ENCODE results near the gene COL11A2. TPM values are rescaled to one million over a fixed set of nuclear protein-coding genes. Genes with fewer than 3 reads are reported as not detected.

COL11A2 gene
- total RNA-seq, 1 donor from 2014 or later = 3.8 TPM

DNA sequence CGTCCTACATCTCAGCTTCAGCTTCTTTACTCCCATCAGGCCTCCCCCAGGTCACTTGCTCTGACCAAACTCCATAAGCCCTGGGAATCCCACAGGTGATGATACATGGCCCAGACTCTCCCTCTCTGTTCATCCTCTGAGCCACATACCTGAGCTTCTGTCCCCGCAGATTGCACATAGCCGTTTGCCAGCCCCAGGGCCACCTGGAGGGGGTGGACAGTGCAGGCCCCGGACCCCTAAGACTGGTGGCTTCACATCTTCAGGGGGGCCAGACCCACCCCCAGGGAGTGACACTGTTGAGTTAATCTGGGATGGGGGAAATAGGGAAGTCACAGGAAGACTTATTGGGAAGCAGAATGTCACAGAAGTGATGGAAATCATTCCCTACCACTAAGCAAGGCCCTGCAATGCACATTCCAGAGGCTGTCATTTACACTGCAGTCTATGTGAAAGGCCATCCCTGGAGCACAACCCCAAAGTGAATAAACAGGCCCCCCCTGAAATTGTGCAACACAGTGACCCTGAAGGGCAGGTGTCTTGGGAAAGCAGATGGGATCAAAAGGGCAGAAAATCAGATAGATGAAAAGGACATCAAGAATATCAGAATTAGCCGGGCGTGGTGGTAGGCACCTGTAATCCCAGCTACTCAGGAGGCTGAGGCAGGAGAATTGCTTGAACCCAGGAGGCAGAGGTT, 6.0 kb upstream of the COL11A2 start:
- H3K27ac Mint-ChIP-seq (ENCODE audit: unreplicated experiment) = no peak overlapping the region
- H3K4me3 Mint-ChIP-seq (ENCODE audit: unreplicated experiment) = peak overlapping the region; percentile 89

DNA sequence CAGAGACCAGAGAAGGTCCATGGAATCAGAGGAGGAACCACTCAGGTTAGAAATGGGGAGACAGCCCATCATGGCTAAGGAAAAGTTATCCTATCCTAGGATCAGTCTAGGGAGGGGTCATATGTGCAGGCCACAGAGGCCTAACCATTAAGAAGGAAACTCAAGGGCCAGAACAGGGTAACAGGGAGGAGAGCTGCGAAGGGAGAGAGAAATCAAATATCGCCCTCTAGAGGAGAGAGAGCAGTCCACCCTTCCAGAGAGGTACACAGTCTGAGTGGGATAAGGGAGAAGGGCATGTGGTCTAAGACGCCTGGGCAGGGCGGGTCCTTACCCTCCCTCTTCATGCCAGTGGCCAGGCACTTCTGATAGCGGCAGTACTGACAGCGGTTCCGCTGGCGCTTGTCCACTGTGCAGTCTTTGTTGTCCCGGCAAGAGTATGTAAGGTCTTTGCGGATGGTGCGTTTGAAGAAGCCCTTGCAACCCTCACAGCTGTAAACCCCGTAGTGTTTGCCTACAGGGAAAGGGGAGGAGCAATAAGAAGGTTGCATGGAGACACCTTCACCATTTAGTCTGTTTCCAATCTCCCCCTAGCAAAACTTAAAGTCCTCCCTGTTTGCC, 5.3 kb upstream of the COL11A2 start:
- H3K9me3 Mint-ChIP-seq (ENCODE audit: unreplicated experiment) = peaks cover 15% of the 10 kb centered on the region
- peaks cover 19% of the 10 kb centered on the region for H3K4me1 Mint-ChIP-seq (ENCODE audit: low read depth, unreplicated experiment)
- DNase-seq = no peak
- H3K27ac Mint-ChIP-seq (ENCODE audit: unreplicated experiment) = no peak overlapping the region
- no peaks in the 10 kb centered on the region for H3K36me3 Mint-ChIP-seq (ENCODE audit: unreplicated experiment)
- peaks cover 10% of the 10 kb centered on the region for H3K27me3 Mint-ChIP-seq (ENCODE audit: unreplicated experiment)
- peak overlapping the region; percentile 68 for H3K4me3 Mint-ChIP-seq (ENCODE audit: unreplicated experiment)
- TF ChIP-seq, protein P1, sequence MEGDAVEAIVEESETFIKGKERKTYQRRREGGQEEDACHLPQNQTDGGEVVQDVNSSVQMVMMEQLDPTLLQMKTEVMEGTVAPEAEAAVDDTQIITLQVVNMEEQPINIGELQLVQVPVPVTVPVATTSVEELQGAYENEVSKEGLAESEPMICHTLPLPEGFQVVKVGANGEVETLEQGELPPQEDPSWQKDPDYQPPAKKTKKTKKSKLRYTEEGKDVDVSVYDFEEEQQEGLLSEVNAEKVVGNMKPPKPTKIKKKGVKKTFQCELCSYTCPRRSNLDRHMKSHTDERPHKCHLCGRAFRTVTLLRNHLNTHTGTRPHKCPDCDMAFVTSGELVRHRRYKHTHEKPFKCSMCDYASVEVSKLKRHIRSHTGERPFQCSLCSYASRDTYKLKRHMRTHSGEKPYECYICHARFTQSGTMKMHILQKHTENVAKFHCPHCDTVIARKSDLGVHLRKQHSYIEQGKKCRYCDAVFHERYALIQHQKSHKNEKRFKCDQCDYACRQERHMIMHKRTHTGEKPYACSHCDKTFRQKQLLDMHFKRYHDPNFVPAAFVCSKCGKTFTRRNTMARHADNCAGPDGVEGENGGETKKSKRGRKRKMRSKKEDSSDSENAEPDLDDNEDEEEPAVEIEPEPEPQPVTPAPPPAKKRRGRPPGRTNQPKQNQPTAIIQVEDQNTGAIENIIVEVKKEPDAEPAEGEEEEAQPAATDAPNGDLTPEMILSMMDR (IDR thresholded peaks at IDR 0.05; ENCODE audit: partially characterized antibody, unreplicated experiment) = peak; percentile 74

More for the DNA sequence above, 6.0 kb upstream of the COL11A2 start:
- TF ChIP-seq, protein P1 (IDR thresholded peaks at IDR 0.05; ENCODE audit: partially characterized antibody, unreplicated experiment) = no peak
- peaks cover 23% of the 10 kb centered on the region for H3K4me1 Mint-ChIP-seq (ENCODE audit: low read depth, unreplicated experiment)
- H3K36me3 Mint-ChIP-seq (ENCODE audit: unreplicated experiment) = no peaks in the 10 kb centered on the region
- H3K9me3 Mint-ChIP-seq (ENCODE audit: unreplicated experiment) = peaks cover 15% of the 10 kb centered on the region
- DNase-seq = no peak
- peaks cover 12% of the 10 kb centered on the region for H3K27me3 Mint-ChIP-seq (ENCODE audit: unreplicated experiment)

DNA sequence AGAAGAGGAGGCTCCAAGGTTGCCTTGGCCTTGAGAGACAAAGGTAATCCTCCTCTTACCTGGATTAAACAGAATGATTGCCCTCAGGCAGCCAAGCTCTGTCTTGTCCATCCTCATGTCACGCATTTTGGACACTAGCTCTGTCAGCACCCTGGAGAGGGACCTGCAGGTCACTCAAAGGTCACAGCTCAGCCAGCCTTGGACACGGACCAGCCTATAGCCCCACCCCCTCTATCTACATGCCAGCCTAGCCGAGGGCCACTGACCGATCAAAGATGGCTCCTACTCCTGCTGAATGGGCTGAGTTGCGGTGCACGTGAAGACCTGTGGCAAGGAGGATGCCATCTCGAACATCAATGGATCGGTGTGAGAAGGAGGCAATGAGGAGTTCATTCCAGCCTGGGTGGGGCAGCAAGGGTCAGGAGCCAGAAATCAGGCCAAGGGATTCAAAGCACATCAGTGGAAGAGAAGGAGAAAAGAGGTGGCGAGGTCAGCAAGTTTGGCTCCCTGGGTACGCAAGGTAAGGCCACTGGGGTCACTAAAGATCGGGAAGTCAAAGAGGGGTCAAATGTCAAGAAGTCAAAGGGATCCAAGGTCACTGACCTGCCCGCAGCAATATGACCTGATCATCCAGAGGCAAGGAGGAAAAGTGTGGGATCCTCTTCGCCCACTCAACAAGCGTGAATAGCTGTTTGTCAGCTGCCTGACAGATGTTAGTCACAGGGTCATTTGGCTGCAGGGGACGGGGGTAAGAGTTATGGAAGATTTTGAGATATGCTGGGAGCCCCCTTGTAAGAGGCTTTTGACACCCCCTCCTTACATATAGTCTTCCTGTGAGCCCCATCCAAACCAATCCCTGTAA, 3.3 kb upstream of the COL11A2 start:
- no peak overlapping the region for H3K4me3 Mint-ChIP-seq (ENCODE audit: unreplicated experiment)

DNA sequence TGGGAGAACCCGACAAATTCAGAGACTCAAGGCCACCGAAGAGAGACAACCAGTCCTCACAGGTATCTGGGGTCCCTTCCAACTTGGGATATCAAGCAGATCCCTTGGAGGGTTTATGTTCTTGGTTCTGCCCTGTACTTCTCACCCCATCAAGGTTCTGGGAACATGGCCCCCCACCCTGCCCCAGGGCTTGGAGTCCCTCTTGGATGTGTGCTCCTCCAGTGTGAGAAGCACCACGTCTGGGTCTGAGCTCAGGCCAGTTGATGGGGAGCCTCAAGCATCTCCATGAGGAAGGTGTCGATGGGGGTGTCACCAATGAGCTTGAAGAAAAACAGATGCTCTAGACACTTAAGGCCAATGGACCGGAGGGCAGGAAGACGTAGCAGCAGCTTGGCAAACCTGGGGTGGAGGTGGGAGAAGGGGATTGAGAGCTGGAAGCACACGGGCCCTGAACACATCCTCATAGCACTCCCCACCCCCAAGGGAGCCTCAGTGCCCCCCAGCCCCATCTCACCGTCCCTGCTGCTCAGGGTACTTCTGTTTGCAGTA, 2.2 kb upstream of the COL11A2 start:
- peaks cover 9% of the 10 kb centered on the region for H3K9me3 Mint-ChIP-seq (ENCODE audit: unreplicated experiment)
- H3K27me3 Mint-ChIP-seq (ENCODE audit: unreplicated experiment) = peaks cover 8% of the 10 kb centered on the region
- H3K36me3 Mint-ChIP-seq (ENCODE audit: unreplicated experiment) = no peaks in the 10 kb centered on the region
- TF ChIP-seq, protein P1 (IDR thresholded peaks at IDR 0.05; ENCODE audit: partially characterized antibody, unreplicated experiment) = no peak
- peaks cover 14% of the 10 kb centered on the region for H3K4me1 Mint-ChIP-seq (ENCODE audit: low read depth, unreplicated experiment)
- no peak for DNase-seq
- no peak overlapping the region for H3K27ac Mint-ChIP-seq (ENCODE audit: unreplicated experiment)
- H3K4me3 Mint-ChIP-seq (ENCODE audit: unreplicated experiment) = no peak overlapping the region

More for the DNA sequence above, 3.3 kb upstream of the COL11A2 start:
- DNase-seq = no peak
- H3K36me3 Mint-ChIP-seq (ENCODE audit: unreplicated experiment) = no peaks in the 10 kb centered on the region
- no peak overlapping the region for H3K27ac Mint-ChIP-seq (ENCODE audit: unreplicated experiment)
- peaks cover 5% of the 10 kb centered on the region for H3K27me3 Mint-ChIP-seq (ENCODE audit: unreplicated experiment)
- H3K4me1 Mint-ChIP-seq (ENCODE audit: low read depth, unreplicated experiment) = peaks cover 12% of the 10 kb centered on the region
- TF ChIP-seq, protein P1 (IDR thresholded peaks at IDR 0.05; ENCODE audit: partially characterized antibody, unreplicated experiment) = no peak
- H3K9me3 Mint-ChIP-seq (ENCODE audit: unreplicated experiment) = peaks cover 10% of the 10 kb centered on the region

All from glutamatergic neuron (in vitro differentiated cells).